K562 (cell line): Measurements from ENCODE around the gene JADE2. TPM values are rescaled to one million over a fixed set of nuclear protein-coding genes. Genes with fewer than 3 reads are reported as not detected.
"Not testable (repeated sequence)": the region's sequence is repeated elsewhere in the genome, so short reads cannot be mapped to it uniquely, and the experiment has no call there.

ENCODE experiments used
- ATAC-seq: fragments of 200-7000 bp; cut with Tn5 transposase; 3 replicates; pipeline ENCODE4 v1.9.1; 2020; ENCODE audit warnings: moderate library complexity
- BruUV-seq: library from RNA; stranded (reverse); fragments of 400-500 nt; replicated peaks from 2 replicates; lab custom pipeline; 2021; lab: Mats Ljungman, UMichigan
- CTCF ChIA-PET: fragments of 300-600 bp; formaldehyde crosslinking; extraction: SDS; loops from one replicate; lab custom pipeline; 2021; ENCODE audit warnings: low intra/inter-chr PET ratio; lab: Yijun Ruan, JAX
- POLR2A ChIA-PET: fragments of 300-600, 350-650 bp; sonication (Branson Sonifier 250); formaldehyde crosslinking; extraction: SDS; loops from one replicate; lab custom pipeline; 2021; ENCODE audit warnings: antibody characterized with exemption, inconsistent platforms; lab: Yijun Ruan, JAX
- DNase-seq, 4 experiments: peaks; one replicate each; pipeline versions ENCODE4 v3.0.0 to v3.0.0-alpha.2; 2011 to 2018; ENCODE audit warnings: low spot score in 3 of 4, mixed read lengths in 3 of 4; ENCODE audit errors: extremely low read depth in 1 of 4
- FAIRE-seq: peaks from 2 replicates; lab custom pipeline; 2011; peaks lifted over from hg19 to GRCh38; lab: Jason Lieb, UNC
- H2AFZ ChIP-seq: 2 replicates; pipeline ENCODE4 v1.6.0; 2011; ENCODE audit warnings: low read depth, low read length, control low read depth, inconsistent platforms
- H3K27ac ChIP-seq: fragments of 200-600 bp; 3 replicates; pipeline ENCODE4 v1.8.0; 2011; ENCODE audit warnings: low read depth, mild to moderate bottlenecking, control low read depth, inconsistent platforms, low read length, moderate library complexity, mixed read lengths; ENCODE audit errors: extremely low read depth
- H3K27me3 ChIP-seq, 2 experiments: fragments of 300-600 bp in 1 of 2; 2 replicates in 1 of 2; 3 replicates in 1 of 2; pipeline versions ENCODE4 v1.6.0 to v1.8.0; 2011; ENCODE audit warnings: inconsistent platforms in 2 of 2, low read length in 2 of 2, mild to moderate bottlenecking in 1 of 2, mixed read lengths in 1 of 2, moderate library complexity in 1 of 2; ENCODE audit not compliant: control insufficient read depth in 2 of 2, insufficient read depth in 2 of 2
- H3K36me3 ChIP-seq: fragments of 300-600 bp; 3 replicates; pipeline ENCODE4 v1.8.0; 2011; ENCODE audit warnings: mild to moderate bottlenecking, low read length, inconsistent platforms; ENCODE audit not compliant: control insufficient read depth, insufficient read depth
- H3K4me1 ChIP-seq, 2 experiments: fragments of 200-600 bp in 1 of 2; replicated peaks in 1 of 2; 2 replicates in 1 of 2; 3 replicates in 1 of 2; pipeline versions ENCODE4 v1.5.1 to v1.8.0; 2011; ENCODE audit warnings: inconsistent platforms in 2 of 2, low read length in 2 of 2, mild to moderate bottlenecking in 1 of 2, mixed read lengths in 1 of 2, moderate library complexity in 1 of 2; ENCODE audit not compliant: control insufficient read depth in 2 of 2, insufficient read depth in 2 of 2
- H3K4me2 ChIP-seq: 2 replicates; pipeline ENCODE4 v1.6.1; 2011; ENCODE audit warnings: low read length, control low read depth, inconsistent platforms, mixed read lengths; ENCODE audit not compliant: insufficient read depth
- H3K4me3 ChIP-seq: fragments of 200-600 bp; sonication (generic), shearing (Covaris generic); 2 replicates; pipeline ENCODE4 v1.5.1; 2016; ENCODE audit warnings: control low read depth, inconsistent platforms
- H3K79me2 ChIP-seq: fragments of 200-600 bp; 3 replicates; pipeline ENCODE4 v1.8.0; 2011; ENCODE audit warnings: low read length, inconsistent platforms; ENCODE audit not compliant: control insufficient read depth, insufficient read depth
- H3K9ac ChIP-seq, 2 experiments: 2 replicates each; pipeline versions ENCODE4 v1.6.0 to v1.6.1; 2011; ENCODE audit warnings: low read depth in 2 of 2, low read length in 2 of 2, control low read depth in 1 of 2, inconsistent platforms in 1 of 2, mild to moderate bottlenecking in 1 of 2, mixed read lengths in 1 of 2; ENCODE audit not compliant: insufficient read depth in 1 of 2
- H3K9me1 ChIP-seq: one replicate; pipeline ENCODE4 v1.6.0; 2011; ENCODE audit warnings: inconsistent platforms, mild to moderate bottlenecking, low read length, moderate library complexity; ENCODE audit not compliant: control insufficient read depth, insufficient read depth
- H3K9me3 ChIP-seq: replicated peaks from 2 replicates; pipeline ENCODE4 v1.5.1; 2011; ENCODE audit warnings: low read depth, low read length, inconsistent platforms; ENCODE audit not compliant: control insufficient read depth, insufficient read depth
- H4K20me1 ChIP-seq: replicated peaks from 2 replicates; pipeline ENCODE4 v1.6.1; 2011; ENCODE audit warnings: low read length, inconsistent platforms, mixed read lengths; ENCODE audit not compliant: control insufficient read depth, insufficient read depth
- GATAD2A ChIP-seq: fragments of 450-650 bp; IDR thresholded peaks from 2 replicates; pipeline ENCODE4 v1.6.1; 2017
- NR2F6 ChIP-seq: fragments of 450-650 bp; formaldehyde crosslinking; IDR thresholded peaks from 2 replicates; pipeline ENCODE4 v1.4.0; 2020; ENCODE audit warnings: mild to moderate bottlenecking
- WGBS: fragments of 100-300 bp; shearing (Covaris generic); methylation state at CpG from one replicate; pipeline ENCODE4 v1.1.6; 2016; ENCODE audit warnings: low coverage, mixed read lengths; ENCODE audit not compliant: insufficient coverage; ENCODE audit errors: missing lambda C conversion rate; 5-methylcytosine and 5-hydroxymethylcytosine counted together
- in situ Hi-C: fragments of 300-500 bp; cut with MboI; formaldehyde crosslinking; loops from 4 replicates; pipeline ENCODE4 v1.15.0; 2018; ENCODE audit warnings: inconsistent platforms, mixed read lengths
- intact Hi-C: fragments of 100-400 bp; cut with micrococcal nuclease; formaldehyde crosslinking; loops from 2 replicates; pipeline ENCODE4 v1.14.2; 2022
- polyA plus RNA-seq, 8 experiments: library from polyadenylated mRNA; depleted of rRNA in 4 of 8; stranded (reverse) in 5 of 8; unstranded in 3 of 8; fragments of >200 nt; fragmentation: Nextera tagmentation in 2 of 8; fragmentation: Illumina TruSeq in 1 of 8; extraction: Ambion mirVana in 2 of 8; extraction: Trizol in 1 of 8; gene quantifications; 2 replicates each; pipeline versions ENCODE4 v1.2.1 to v1.2.3, GENCODE V29; 2011 to 2014; ENCODE audit warnings: inconsistent platforms in 1 of 8, missing spikeins in 1 of 8
- total RNA-seq, 7 experiments: library from RNA; depleted of rRNA in 6 of 7; stranded (reverse); fragments of >200 nt in 6 of 7; fragmentation: Illumina TruSeq in 2 of 7; extraction: Trizol in 2 of 7; gene quantifications; 2 replicates each; pipeline versions ENCODE4 v1.2.1 to v1.2.3, GENCODE V29; 2011 to 2021; ENCODE audit warnings: low replicate concordance in 1 of 7

Gene JADE2
- total and polyA plus RNA-seq, 9 of the 15 experiments (the other 6 are each of a cell fraction or from before 2014, with no cell fraction given), result 0.50 to 23.3 (median 9.1) TPM

GRCh38 chr5:134552301-134552700 lies 26.8 kb downstream of the JADE2 start:
- Histone ChIP-seq H3K4me1 (peaks cover 0 to 11% of the 10 kb centered on the region in 2 experiments; a peak in 1 of 5 replicates), H3K9me3 (no peaks in the 10 kb centered on the region; the same call in 1 of the 2 replicates), H3K4me2 (no peak overlapping the region), H3K36me3 (peaks cover 41% of the 10 kb centered on the region; the same call in 2 of the 3 replicates), H3K79me2 (no peaks in the 10 kb centered on the region), H3K27ac (no peak overlapping the region), H2AFZ (no peak overlapping the region), H3K27me3 (no peaks in the 10 kb centered on the region), H3K4me3 (no peak overlapping the region), H3K9me1 (peaks cover 5% of the 10 kb centered on the region), H4K20me1 (no peaks in the 10 kb centered on the region; the same call in 1 of the 2 replicates), H3K9ac (no peak overlapping the region)
- no peak for FAIRE-seq
- ChIA-PET CTCF (no interaction called here), POLR2A (interaction anchor here (0.5 to 1.3 kb wide), 2 partner anchors 8 to 9 kb away, joined by 3 to 4 read pairs; no protein-coding TSS in a partner anchor)
- TF ChIP-seq GATAD2A, result no peak
- no peak for TF ChIP-seq NR2F6 (CRISPR knock-in tag)
- in situ Hi-C loops, result no loop called here
- ATAC-seq, result no peak
- WGBS, result 70% methylated on average over 3 of the region's 3 CpGs
- no peak for DNase-seq
- intact Hi-C loops, result no loop called here
- no TSS peak for BruUV-seq

- H3K4me2 ChIP-seq, intact Hi-C loops: not testable (repeated sequence)
Observed at GRCh38 chr5:134552716-134553115, 27.2 kb downstream of the JADE2 start.

More at GRCh38 chr5:134552716-134553115, 27.2 kb downstream of the JADE2 start:
- H3K27ac ChIP-seq, H3K4me3 ChIP-seq, in situ Hi-C loops, CTCF ChIA-PET, FAIRE-seq, ATAC-seq, H3K9me3 ChIP-seq, H2AFZ ChIP-seq, H3K27me3 ChIP-seq, DNase-seq, H3K9ac ChIP-seq, H3K9me1 ChIP-seq, H3K79me2 ChIP-seq, BruUV-seq, H4K20me1 ChIP-seq: not testable (repeated sequence)
- peaks cover 41% of the 10 kb centered on the region; the same call in 2 of the 3 replicates for H3K36me3 ChIP-seq
- 89% methylated on average over 5 of the region's 7 CpGs for WGBS
- POLR2A ChIA-PET, result interaction anchor here (1.3 kb wide), 1 partner anchor 8 kb away, joined by 4 read pairs; no protein-coding TSS in a partner anchor
- peaks cover 0 to 11% of the 10 kb centered on the region in 2 experiments; a peak in 1 of 5 replicates for H3K4me1 ChIP-seq
